Activated CD8-positive, alpha-beta T cell treated with anti-CD3 and anti-CD28 coated beads for 36 hours (primary cell): Measurements from ENCODE around the gene PTPN21. TPM values are rescaled to one million over a fixed set of nuclear protein-coding genes. Genes with fewer than 3 reads are reported as not detected.

Experiments
- ATAC-seq: fragments of 200-7000 bp; cut with Tn5 transposase; one replicate; pipeline ENCODE4 v1.10.0; 2021; ENCODE audit warnings: mild to moderate bottlenecking, moderate library complexity
- CTCF ChIA-PET: fragments of 350-600 bp; sonication (Branson Sonifier 250); formaldehyde crosslinking; loops from one replicate; lab custom pipeline; 2021; ENCODE audit warnings: antibody characterized with exemption; lab: Charles Lee
- POLR2A ChIA-PET: fragments of 350-600 bp; sonication (Branson Sonifier 250); formaldehyde crosslinking; loops from one replicate; lab custom pipeline; 2021; ENCODE audit warnings: antibody characterized with exemption; lab: Charles Lee
- DNase-seq: peaks from one replicate; pipeline ENCODE4 v3.0.0-alpha.2; 2020
- H3K27ac Mint-ChIP-seq: one replicate; pipeline ENCODE4 v1.8.0; 2021; ENCODE audit warnings: mild to moderate bottlenecking, mixed read lengths
- H3K27me3 Mint-ChIP-seq: one replicate; pipeline ENCODE4 v1.8.0; 2021; ENCODE audit warnings: mixed read lengths
- H3K36me3 Mint-ChIP-seq: one replicate; pipeline ENCODE4 v1.8.0; 2021; ENCODE audit warnings: low read depth, mixed read lengths
- H3K4me1 Mint-ChIP-seq: one replicate; pipeline ENCODE4 v1.8.0; 2021; ENCODE audit warnings: low read depth, mixed read lengths
- H3K4me3 Mint-ChIP-seq: one replicate; pipeline ENCODE4 v1.8.0; 2021; ENCODE audit warnings: mild to moderate bottlenecking, moderate library complexity, mixed read lengths
- H3K9me3 Mint-ChIP-seq: one replicate; pipeline ENCODE4 v1.8.0; 2021; ENCODE audit warnings: mixed read lengths
- CTCF ChIP-seq: fragments of 200-600 bp; IDR thresholded peaks from one replicate; pipeline ENCODE4 v1.8.0; 2022; ENCODE audit warnings: antibody characterized with exemption, mild to moderate bottlenecking
- intact Hi-C: fragments of 100-400 bp; cut with micrococcal nuclease; formaldehyde crosslinking; loops from one replicate; pipeline ENCODE4 v1.10.0; 2022
- total RNA-seq, 2 experiments: library from RNA; stranded (reverse); gene quantifications; one replicate each; pipeline ENCODE4 v1.2.3, GENCODE V29; 2021

The PTPN21 gene
- total RNA-seq, 2 experiments from 2014 or later, result not detected

GRCh38 chr14:88515499-88516221 is 39.1 kb downstream of the PTPN21 start:
- DNase-seq (no peak), ATAC-seq (no peak)
- Mint-ChIP-seq H3K27me3 (peaks cover 16% of the 10 kb centered on the region), H3K27ac (no peak overlapping the region), H3K9me3 (no peaks in the 10 kb centered on the region), H3K36me3 (no peaks in the 10 kb centered on the region), H3K4me1 (no peaks in the 10 kb centered on the region), H3K4me3 (no peak overlapping the region)
- no peak for TF ChIP-seq CTCF
- POLR2A ChIA-PET, result no interaction called here
- intact Hi-C loops, result no loop called here
- CTCF ChIA-PET, result no interaction called here

- Mint-ChIP-seq H3K36me3 (no peaks in the 10 kb centered on the region), H3K27me3 (peaks cover 16% of the 10 kb centered on the region), H3K4me1 (no peaks in the 10 kb centered on the region), H3K9me3 (no peaks in the 10 kb centered on the region), H3K4me3 (no peak overlapping the region), H3K27ac (no peak overlapping the region)
- no peak for DNase-seq
- intact Hi-C loops, result no loop called here
- no peak for ATAC-seq
- ChIA-PET CTCF (no interaction called here), POLR2A (no interaction called here)
- TF ChIP-seq CTCF, result no peak
Observed at GRCh38 chr14:88507208-88507607, 47.6 kb downstream of the PTPN21 start.

- Mint-ChIP-seq H3K4me1 (no peaks in the 10 kb centered on the region), H3K36me3 (no peaks in the 10 kb centered on the region), H3K27me3 (peaks cover 17% of the 10 kb centered on the region), H3K4me3 (no peak overlapping the region), H3K9me3 (no peaks in the 10 kb centered on the region), H3K27ac (no peak overlapping the region)
- intact Hi-C loops, result no loop called here
- ATAC-seq (no peak), DNase-seq (no peak)
- TF ChIP-seq CTCF, result no peak
- CTCF ChIA-PET, result no interaction called here
- POLR2A ChIA-PET, result no interaction called here
Observed at GRCh38 chr14:88505621-88506020, 49.2 kb downstream of the PTPN21 start.

GRCh38 chr14:88504602-88505001 is 50.2 kb downstream of the PTPN21 start:
- peaks cover 16% of the 10 kb centered on the region for H3K27me3 Mint-ChIP-seq
- no peak overlapping the region for H3K27ac Mint-ChIP-seq
- POLR2A ChIA-PET, result no interaction called here
- intact Hi-C loops, result no loop called here
- CTCF ChIA-PET, result interaction anchor here (1.6 kb wide), 1 partner anchor 11 kb away, joined by 6 read pairs; no protein-coding TSS in a partner anchor
- H3K36me3 Mint-ChIP-seq, result no peaks in the 10 kb centered on the region
- no peaks in the 10 kb centered on the region for H3K4me1 Mint-ChIP-seq
- H3K4me3 Mint-ChIP-seq, result no peak overlapping the region
- DNase-seq, result no peak
- no peak for ATAC-seq
- H3K9me3 Mint-ChIP-seq, result no peaks in the 10 kb centered on the region
- TF ChIP-seq CTCF, result no peak

- H3K27ac Mint-ChIP-seq, result no peak overlapping the region
- no peak for ATAC-seq
- H3K9me3 Mint-ChIP-seq, result no peaks in the 10 kb centered on the region
- ChIA-PET CTCF (interaction anchor here (1.6 kb wide), 1 partner anchor 11 kb away, joined by 6 read pairs; no protein-coding TSS in a partner anchor), POLR2A (no interaction called here)
- H3K27me3 Mint-ChIP-seq, result peaks cover 16% of the 10 kb centered on the region
- H3K4me1 Mint-ChIP-seq, result no peaks in the 10 kb centered on the region
- intact Hi-C loops, result no loop called here
- H3K36me3 Mint-ChIP-seq, result no peaks in the 10 kb centered on the region
- no peak for DNase-seq
- no peak overlapping the region for H3K4me3 Mint-ChIP-seq
- TF ChIP-seq CTCF, result no peak
Observed at GRCh38 chr14:88503754-88504406, 50.9 kb downstream of the PTPN21 start.
